Stimulated activated CD8-positive, alpha-beta memory T cell treated with anti-CD3 and anti-CD28 coated beads, Interleukin-7, amount 100 ng/mL, for 24 hours (primary cell): ENCODE measurements around the gene AOC2.
A peak's percentile ranks its signal among the peaks of the same experiment; 100 is the strongest.

Experiments used
- DNase-seq: peaks from one replicate; pipeline ENCODE4 v3.0.0-alpha.2; 2020; ENCODE audit warnings: low read depth

The AOC2 gene, protein sequence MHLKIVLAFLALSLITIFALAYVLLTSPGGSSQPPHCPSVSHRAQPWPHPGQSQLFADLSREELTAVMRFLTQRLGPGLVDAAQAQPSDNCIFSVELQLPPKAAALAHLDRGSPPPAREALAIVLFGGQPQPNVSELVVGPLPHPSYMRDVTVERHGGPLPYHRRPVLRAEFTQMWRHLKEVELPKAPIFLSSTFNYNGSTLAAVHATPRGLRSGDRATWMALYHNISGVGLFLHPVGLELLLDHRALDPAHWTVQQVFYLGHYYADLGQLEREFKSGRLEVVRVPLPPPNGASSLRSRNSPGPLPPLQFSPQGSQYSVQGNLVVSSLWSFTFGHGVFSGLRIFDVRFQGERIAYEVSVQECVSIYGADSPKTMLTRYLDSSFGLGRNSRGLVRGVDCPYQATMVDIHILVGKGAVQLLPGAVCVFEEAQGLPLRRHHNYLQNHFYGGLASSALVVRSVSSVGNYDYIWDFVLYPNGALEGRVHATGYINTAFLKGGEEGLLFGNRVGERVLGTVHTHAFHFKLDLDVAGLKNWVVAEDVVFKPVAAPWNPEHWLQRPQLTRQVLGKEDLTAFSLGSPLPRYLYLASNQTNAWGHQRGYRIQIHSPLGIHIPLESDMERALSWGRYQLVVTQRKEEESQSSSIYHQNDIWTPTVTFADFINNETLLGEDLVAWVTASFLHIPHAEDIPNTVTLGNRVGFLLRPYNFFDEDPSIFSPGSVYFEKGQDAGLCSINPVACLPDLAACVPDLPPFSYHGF

DNA sequence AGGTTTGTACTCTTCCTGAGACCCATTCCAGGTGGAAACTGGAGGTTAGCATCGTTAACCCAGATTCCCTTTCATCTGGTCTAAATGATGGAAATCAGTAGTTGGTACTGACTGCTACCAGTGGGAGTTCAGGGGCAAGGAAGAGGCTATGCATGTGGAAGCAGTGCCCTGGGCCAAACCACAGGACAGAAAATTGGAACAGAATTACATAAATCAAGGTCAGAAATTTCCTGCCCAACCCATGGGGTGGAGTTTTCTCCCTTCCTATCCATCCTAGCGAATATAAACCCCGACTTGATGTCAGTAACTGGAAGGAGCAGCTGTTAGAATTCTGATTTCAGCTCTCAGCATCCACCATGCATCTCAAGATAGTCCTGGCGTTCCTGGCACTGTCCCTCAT, at the start of gene AOC2:
AOC2 (plus strand) TSS at position 310 of the 400 bp plus-strand sequence; CDS start at position 357, 47 bp downstream.
- no peak for DNase-seq

- no peak for DNase-seq
These were observed 49.3 kb upstream of the AOC2 start for GRCh38 chr17:42795061-42795460.

GRCh38 chr17:42795465-42795864, 48.9 kb upstream of the AOC2 start:
- DNase-seq, result no peak

- DNase-seq, result no peak
These were observed 48.2 kb upstream of the AOC2 start for GRCh38 chr17:42796066-42796758.

DNA sequence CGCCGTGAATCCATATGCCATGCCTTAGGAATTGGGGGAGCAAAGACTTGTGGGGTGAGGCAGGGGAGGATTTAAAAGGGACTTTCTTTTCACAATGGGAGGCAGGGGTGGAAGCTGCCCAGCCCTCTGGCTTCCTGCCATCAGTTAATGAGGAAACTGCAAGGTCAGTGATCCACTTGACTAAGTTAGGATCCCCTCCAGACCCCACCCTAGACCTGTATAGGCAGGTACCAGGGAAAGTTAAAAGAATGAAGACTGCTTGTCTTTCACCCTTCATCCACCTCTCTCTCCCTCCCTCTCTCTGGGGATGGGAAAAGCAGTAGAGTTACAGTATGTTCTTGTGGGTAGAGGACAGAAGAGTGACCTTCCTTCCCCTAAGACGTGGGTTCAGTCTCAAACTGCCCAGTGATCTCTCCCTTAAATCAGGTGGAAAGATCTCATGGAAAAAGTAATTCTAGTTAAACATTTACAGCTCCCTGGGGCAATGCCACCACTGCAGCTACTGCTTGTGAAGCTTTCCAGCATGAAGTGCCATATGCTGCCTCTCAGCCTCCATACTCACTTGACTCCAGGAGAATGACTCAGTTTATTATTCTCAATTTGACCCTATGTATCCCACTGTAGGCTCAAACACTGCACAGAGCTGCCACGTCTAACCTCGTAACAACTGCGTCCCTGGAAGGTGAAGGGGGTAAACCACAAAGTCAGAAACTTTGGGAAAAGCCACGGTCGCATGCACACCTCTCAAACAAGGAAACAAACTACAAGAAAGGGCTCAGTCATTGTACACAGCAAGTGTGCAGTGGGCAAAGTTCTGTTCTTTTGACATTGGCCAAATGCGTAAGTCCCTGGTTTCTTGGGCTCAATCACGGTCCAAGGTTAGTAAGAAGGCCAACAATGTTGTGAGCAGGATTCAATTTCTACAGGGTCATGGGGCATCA, 47.0 kb upstream of the AOC2 start:
- DNase-seq, result no peak

GRCh38 chr17:42798011-42798382, 46.4 kb upstream of the AOC2 start:
- DNase-seq, result no peak

GRCh38 chr17:42798383-42799380, 45.7 kb upstream of the AOC2 start, which contains the start of the genes CNTD1 and COA3:
CNTD1 (plus strand) TSS chr17:42798861; CDS start chr17:42799068, 207 bp downstream.
COA3 (minus strand) TSS chr17:42798704; CDS start chr17:42798681, 23 bp downstream.
- peak; percentile 62 for DNase-seq

DNA sequence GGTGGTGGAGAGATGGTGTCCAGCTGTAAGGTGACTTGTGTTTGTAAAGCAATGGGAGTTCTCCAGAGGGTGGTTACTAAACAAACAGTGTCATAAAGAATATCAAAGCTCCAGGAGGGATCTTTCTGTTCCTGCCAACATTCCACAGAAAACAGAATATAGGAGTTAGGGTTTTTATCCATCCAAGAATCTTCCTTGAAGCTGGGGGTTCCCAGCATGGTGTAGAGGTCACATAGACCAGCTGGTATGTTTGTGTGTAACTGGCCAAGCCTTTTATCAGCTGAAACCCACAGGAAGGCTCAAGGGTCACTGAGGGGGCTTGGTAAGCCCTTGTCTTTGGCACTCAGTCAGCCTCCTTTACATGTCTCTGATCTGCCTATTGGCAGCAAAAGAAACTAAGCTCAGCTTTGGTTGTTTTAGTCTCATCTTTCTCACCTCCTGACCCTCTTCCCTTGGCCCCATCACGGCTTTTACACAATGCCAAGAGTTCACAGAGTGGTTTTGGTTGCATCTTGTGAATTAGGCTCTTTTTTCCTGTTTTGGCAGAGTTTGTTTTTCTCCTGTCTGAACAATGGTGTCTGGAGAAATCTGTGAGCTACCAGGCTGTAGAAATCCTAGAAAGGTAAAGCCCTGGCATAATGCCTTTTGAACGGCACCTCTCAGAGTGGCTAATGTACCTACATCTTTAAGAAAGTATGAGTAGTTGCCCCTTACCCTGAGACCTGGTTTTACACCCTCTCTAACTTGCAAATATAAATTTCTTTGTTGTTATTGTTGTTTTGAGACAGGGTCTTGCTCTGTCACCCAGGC, 41.1 kb upstream of the AOC2 start:
- DNase-seq, result no peak

DNA sequence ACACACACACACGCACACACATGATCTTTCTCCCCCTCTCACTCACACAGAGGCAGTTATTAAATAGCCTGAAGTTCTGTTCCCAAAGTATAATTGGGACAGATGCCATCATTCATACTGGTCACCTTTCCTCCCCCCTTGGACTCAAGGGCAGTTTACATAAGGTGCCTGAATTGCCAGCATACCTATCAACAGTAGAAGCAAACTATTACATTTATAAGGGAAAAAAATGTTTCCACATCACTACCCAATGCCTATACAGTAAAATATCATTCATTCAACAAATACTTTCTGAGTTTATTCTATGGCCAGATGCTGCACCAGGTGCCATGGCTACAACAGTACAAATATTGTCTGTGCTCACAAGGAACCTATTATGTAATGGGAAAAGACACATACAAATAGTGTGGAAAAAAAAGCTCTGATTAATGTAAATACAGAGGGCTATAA, 39.4 kb upstream of the AOC2 start:
- DNase-seq, result no peak

GRCh38 chr17:42806249-42806648, 38.1 kb upstream of the AOC2 start:
- DNase-seq, result no peak

GRCh38 chr17:42809250-42809649, 35.1 kb upstream of the AOC2 start:
- DNase-seq, result no peak

DNA sequence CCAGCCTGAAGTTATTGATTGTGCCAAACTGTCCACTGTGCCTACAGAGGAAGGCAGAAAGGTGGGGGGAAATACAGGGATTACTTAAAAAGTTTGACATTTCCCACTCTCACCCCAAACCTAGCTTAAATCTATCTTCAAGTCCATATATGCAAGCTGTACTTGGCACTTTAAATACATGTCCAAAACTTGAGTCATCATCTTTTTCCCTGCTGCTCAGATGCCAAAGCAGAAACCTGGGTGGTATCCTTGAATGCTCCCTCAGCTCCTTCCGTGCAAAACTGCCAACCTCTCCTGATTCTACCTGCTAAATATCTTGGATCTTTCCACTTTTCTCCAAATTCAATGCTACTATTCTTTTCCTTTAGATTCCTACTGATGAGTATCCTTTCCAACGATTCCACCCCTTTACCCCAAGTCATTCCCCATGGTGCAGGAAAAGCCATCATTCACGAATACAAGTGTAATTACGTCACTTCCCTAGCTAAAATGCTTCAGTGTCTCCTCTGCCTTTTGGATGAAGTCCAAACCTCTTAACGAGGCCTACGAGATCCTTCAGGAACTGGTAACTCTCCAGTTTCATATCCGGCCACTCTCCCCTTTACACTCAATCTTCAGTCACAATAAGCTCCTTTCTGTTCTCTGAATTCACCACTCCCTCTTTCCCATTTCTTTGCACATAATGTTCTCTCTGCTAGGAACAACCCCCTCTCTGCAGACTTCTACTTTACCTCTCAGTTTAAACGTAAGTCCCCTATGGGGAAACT, 29.6 kb upstream of the AOC2 start:
- DNase-seq, result no peak

DNA sequence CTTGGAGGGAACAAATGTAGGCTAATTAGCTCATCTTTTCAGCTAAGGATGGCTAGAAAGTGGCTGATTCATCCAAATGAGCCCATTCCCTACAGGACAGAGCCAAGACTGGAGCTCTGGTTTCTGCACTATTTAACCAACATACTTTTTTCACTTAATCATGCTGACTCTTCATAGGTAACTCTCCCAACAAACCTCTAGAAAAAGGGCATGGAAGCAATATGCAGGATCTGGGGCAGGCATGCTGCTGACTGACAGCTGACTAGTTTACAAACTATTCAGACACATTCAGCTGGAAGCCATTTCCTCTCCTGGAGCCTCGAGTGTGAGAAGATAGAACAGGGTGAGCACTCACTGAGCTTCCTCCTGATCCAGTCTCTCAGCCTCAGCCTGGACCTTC, 26.5 kb upstream of the AOC2 start:
- no peak for DNase-seq

- no peak for DNase-seq
These were observed 26.0 kb upstream of the AOC2 start for GRCh38 chr17:42818379-42818778.

GRCh38 chr17:42819939-42820535, 24.3 kb upstream of the AOC2 start:
- DNase-seq, result peak; percentile 59

DNA sequence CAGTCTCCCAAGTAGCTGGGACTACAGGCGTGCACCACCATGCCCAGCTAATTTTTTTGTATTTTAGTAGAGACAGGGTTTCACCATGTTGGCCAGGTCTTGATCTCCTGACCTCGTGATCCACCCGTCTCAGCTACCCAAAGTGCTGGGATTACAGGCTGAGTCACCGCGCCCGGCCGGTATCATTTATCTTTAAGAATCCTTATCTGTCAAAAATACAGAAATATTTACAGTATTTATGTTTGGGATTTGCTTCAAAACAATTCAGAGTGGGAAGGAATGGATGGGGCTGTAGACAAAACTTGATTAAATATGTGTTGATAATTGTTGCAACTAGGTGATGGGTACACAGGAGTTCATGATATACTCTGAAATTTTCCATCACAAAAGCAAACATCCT, 23.2 kb upstream of the AOC2 start:
- no peak for DNase-seq

DNA sequence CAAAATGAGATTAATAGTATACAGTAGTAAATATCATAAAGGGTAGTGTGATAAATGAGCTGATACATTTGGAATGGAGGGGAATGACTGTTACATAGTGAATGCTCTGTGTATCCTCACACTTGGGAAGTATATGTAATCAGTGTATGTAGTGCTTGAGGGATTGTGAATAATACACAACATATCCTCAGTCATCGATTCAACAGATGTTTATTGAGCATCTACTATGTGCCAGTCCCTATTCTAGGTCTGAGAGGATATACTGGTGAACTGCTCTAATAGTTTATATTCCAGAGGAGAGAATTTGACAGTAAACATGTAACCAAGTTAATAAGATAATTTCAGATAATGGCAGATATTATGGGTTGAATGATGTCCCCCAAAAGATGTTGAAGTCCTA, 16.9 kb upstream of the AOC2 start:
- DNase-seq, result no peak

GRCh38 chr17:42830971-42831370, 13.4 kb upstream of the AOC2 start:
- DNase-seq, result no peak
